ENCODE measurements around the gene TNS3. TPM values are rescaled to one million over a fixed set of nuclear protein-coding genes. Genes with fewer than 3 reads are reported as not detected.

The TNS3 gene
- polyA plus RNA-seq, 6 donors from 2014 or later: 1.5 to 6.3 (median 4.8) TPM

DNA sequence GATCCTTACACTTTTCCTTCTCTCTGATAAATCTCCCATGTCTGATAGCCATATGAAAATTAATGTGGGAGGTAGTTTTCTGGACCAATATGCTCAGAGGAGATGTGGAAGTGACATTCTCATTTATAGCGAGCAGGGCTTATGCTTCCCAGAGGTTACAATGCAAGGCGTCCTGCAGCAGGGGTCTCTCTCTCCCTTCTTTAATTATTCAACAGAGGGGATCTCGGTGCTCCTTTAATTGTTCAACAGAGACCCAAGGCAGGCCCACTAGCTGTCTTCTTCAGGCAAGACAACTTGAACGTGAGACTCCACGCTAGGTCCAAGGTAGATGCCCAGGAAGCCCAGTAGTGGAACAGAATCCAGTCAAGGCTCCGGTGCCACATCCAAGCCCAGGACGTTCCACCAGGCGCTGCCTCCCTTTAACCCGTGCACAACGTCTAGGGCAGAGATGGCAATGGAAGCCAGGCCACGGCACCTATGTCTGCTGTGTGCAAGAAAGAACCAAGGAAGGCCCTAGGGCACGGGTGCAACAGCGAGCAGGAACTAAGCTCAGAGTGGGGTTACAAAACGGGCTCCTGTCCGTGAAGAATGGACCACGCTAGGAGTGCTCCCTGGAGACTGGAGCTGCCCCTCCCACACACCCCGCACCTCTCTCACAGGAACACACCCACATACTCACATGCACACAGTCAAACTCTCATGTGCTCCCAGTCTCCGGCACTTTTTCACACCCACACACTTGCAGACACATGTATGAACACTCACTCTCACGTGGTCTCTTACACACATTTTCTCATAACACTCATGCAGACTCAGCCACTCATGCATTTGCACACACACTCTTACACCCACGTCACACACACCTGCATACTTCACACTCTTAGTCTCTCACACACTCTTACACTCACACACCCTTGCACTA is 230.4 kb downstream of the TNS3 start:
- ATAC-seq (ENCODE audit: low read depth in 2 of 2) (no peak), DNase-seq (no peak)
- Mint-ChIP-seq H3K4me1 (peaks cover 0 to 2% (median 0%) of the 10 kb centered on the region in 3 donors), H3K27ac (no peak overlapping the region), H3K9me3 (no peaks in the 10 kb centered on the region), H3K4me3 (no peak overlapping the region), H3K27me3 (no peaks in the 10 kb centered on the region), H3K36me3 (no peaks in the 10 kb centered on the region)

DNA sequence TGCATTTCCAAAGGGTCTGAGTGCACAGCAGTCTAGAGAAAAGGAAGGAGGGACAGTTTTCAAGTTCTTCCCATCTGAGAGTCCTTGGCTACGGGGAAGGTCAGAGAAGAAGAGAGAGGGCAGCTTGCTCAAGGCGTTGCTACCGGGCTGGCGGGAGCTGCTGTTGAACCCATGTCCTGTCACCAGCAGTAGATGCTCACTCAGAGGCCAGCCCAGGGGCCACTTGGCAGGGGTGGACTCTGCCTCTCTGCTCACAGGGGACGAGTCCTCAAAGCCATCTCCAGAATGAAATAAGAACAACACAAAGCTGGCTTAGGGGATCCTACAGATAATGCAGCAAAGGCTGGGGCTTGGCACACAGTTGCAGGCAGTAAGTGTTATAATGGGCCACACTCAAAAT is 231.5 kb downstream of the TNS3 start:
- Mint-ChIP-seq H3K4me3 (no peak overlapping the region), H3K36me3 (no peaks in the 10 kb centered on the region)

DNA sequence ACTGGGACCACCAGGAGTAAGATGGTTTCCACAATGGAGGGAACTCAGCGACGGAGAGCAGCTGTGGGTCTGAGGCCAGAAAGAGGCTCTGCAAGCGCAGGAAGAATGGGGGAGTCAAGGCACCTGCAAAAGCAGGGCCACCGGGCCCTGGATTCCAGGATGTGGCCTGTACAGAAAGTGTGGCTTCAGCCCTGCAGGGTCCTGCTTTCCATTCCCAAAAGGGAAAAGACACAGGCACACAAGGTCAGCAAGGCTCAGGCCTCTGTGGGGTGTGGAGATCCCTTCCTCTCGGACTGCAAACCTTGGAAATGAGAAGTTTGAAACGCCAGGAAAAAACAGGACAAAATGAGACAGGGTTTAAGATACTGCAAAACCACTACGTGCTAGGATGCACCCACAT is 232.5 kb downstream of the TNS3 start:
- Mint-ChIP-seq H3K27me3 (no peaks in the 10 kb centered on the region), H3K27ac (peak overlapping the region in 1 of 6 donors; percentile 39), H3K4me1 (peaks cover 0 to 2% (median 0%) of the 10 kb centered on the region in 3 donors), H3K36me3 (peaks cover 0 to 5% of the 10 kb centered on the region in 2 donors), H3K4me3 (no peak overlapping the region), H3K9me3 (no peaks in the 10 kb centered on the region)
- DNase-seq (no peak), ATAC-seq (ENCODE audit: low read depth in 2 of 2) (no peak)

More for the DNA sequence above, 231.5 kb downstream of the TNS3 start:
- Mint-ChIP-seq H3K4me1 (peaks cover 0 to 2% (median 0%) of the 10 kb centered on the region in 3 donors), H3K27ac (no peak overlapping the region), H3K27me3 (no peaks in the 10 kb centered on the region), H3K9me3 (no peaks in the 10 kb centered on the region)
- no peak for ATAC-seq (ENCODE audit: low read depth in 2 of 2)
- DNase-seq: no peak

DNA sequence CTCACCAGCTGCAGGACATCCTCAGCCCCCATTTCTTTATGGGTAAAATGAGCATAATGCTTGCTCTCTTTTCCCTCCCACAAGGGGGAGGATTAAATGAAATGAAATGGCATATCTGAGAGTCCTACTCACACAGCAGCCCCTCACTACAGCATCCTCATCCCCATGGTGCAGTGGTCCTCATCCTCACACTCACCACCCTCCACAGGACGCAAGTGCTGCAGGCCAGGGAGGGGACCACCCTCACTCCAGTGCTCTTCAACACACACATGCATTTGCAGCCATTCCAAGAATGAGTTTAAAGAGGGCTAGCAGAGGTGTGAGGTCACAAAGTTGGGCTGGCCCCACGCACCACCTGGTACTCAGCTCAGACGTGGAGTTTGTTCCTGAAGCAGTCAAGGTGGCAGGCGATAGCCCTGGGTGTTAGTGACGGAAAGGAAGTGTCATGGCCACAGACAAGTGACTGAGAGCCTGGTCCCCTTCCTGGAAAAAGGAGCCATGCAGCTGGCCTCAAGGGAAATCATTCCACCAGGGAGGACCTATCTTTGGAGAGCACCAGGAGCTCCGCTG is 234.0 kb downstream of the TNS3 start:
- Mint-ChIP-seq H3K9me3 (no peaks in the 10 kb centered on the region), H3K4me3 (no peak overlapping the region), H3K4me1 (no peaks in the 10 kb centered on the region), H3K36me3 (peaks cover 0 to 8% of the 10 kb centered on the region in 2 donors), H3K27me3 (no peaks in the 10 kb centered on the region), H3K27ac (peak overlapping the region in 1 of 6 donors; percentile 20)
- ATAC-seq (ENCODE audit: low read depth in 2 of 2) (no peak), DNase-seq (no peak)

DNA sequence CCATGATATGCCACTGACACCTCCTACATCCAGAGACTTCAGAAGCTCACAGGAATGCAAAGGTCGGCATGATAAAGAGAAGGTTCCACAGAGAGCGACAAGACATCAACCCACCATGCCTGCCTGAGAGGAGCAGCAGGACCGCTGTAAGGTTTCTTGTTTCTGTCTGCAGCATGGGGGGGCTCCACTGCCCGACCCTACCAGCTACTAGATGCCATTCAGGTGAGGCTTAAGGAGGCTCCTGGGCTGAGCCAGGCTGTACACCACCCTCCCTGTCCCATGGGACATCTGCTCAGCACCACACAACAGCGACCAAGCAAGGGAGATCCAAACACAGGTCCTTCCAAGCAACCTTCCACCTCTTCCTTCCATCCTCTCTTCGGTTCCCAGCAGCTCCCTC is 234.6 kb downstream of the TNS3 start:
- H3K27ac Mint-ChIP-seq: peak overlapping the region in 1 of 6 donors; percentile 49
- H3K4me1 Mint-ChIP-seq: no peaks in the 10 kb centered on the region
- no peak for DNase-seq
- H3K36me3 Mint-ChIP-seq: peaks cover 0 to 8% of the 10 kb centered on the region in 2 donors
- no peak overlapping the region for H3K4me3 Mint-ChIP-seq
- ATAC-seq (ENCODE audit: low read depth in 2 of 2): no peak
- no peaks in the 10 kb centered on the region for H3K27me3 Mint-ChIP-seq
- no peaks in the 10 kb centered on the region for H3K9me3 Mint-ChIP-seq

DNA sequence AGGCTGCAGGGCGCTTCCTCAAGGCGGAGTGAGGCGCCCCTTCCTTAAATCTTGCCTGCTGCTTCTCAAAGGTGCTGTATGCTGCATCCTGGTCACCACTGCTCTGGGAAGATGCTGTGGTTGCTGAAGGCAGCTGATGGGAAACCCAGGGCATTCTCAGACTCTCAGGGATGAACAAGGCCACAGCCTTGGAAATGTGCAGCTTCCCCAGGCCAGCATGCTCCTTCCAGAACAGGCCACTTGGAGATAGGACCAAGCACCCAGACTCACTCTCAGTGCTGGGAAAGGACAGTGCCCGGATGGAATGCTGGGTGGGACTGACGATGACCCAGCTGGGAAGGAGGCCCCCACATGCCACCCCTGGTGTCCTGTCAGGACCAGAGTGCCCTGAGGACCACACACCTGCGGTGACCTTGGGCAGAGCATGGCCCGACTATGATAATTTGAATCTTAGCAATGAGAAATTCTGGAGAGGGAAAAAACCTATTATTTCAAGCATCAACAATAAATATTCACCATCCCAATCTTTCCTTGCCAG is 235.5 kb downstream of the TNS3 start:
- Mint-ChIP-seq H3K27me3 (no peaks in the 10 kb centered on the region), H3K27ac (no peak overlapping the region), H3K36me3 (peaks cover 0 to 8% of the 10 kb centered on the region in 2 donors), H3K9me3 (no peaks in the 10 kb centered on the region), H3K4me1 (no peaks in the 10 kb centered on the region), H3K4me3 (no peak overlapping the region)
- DNase-seq (no peak), ATAC-seq (ENCODE audit: low read depth in 2 of 2) (no peak)

DNA sequence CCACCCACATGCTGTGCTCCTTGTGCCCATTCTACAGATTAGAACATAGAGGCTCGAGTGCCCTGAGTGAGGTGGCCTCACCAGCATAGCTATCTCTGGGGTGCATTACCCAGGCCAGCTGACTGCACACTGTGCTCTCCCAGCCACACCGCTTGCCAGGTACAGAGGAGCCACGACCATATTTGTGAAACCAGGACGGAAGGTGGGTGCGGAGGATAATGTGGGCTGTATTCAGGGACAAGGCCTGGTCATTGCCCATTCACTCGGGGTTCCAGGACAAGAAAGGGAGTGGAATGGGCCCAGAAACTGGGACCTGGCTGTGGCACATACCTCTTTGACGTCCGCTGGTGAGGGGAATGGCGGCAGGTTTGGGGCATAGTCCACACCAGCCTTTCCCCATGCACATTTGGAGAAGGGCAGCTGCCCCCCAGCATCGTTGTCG is 236.0 kb downstream of the TNS3 start:
- no peak for ATAC-seq (ENCODE audit: low read depth in 2 of 2)
- H3K36me3 Mint-ChIP-seq: peaks cover 0 to 8% of the 10 kb centered on the region in 2 donors
- no peak overlapping the region for H3K27ac Mint-ChIP-seq
- DNase-seq: no peak
- no peaks in the 10 kb centered on the region for H3K4me1 Mint-ChIP-seq
- H3K4me3 Mint-ChIP-seq: no peak overlapping the region
- H3K27me3 Mint-ChIP-seq: no peaks in the 10 kb centered on the region
- H3K9me3 Mint-ChIP-seq: no peaks in the 10 kb centered on the region

DNA sequence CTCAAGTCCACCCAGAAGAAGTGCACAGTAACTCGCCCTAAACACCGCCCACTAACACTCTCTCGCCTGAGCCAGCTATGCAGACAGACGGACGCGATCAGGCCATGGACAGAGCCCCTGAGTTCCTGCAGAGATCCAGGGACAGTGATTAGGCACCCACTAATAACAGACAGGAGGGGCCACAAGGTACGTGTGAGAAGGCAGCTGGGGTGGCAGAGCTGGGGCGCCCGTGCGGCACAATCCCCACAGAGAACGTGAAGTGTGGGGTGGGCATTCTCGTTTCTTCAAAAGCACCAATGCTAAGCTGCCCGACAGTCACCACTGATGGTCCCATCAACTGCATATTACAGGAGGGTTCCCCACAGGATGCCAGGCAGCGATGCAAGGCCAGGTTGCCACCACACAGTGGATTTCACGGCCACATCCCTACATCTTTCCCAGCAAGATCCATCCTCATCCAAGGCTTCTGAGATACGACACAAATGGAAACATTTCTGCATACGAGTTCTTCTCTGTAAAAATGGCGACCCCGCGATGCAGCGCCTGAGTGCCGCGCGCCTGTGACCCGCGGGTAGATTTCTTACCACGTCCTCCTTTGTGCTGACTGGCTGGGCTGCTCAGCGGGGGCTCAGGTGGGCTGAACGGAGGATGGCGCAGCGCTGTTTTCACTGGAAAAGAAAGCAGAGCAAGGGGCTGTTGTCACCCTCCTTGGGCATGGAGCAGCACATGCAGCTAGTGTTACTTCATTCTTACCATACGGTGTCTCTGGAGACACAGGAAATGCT is 237.5 kb downstream of the TNS3 start:
- DNase-seq (no peak), ATAC-seq (ENCODE audit: low read depth in 2 of 2) (no peak)
- no peaks in the 10 kb centered on the region for H3K4me1 Mint-ChIP-seq
- H3K27ac Mint-ChIP-seq: peak overlapping the region in 1 of 6 donors; percentile 57
- H3K36me3 Mint-ChIP-seq: peaks cover 0 to 8% of the 10 kb centered on the region in 2 donors
- H3K27me3 Mint-ChIP-seq: no peaks in the 10 kb centered on the region
- no peak overlapping the region for H3K4me3 Mint-ChIP-seq
- no peaks in the 10 kb centered on the region for H3K9me3 Mint-ChIP-seq

DNA sequence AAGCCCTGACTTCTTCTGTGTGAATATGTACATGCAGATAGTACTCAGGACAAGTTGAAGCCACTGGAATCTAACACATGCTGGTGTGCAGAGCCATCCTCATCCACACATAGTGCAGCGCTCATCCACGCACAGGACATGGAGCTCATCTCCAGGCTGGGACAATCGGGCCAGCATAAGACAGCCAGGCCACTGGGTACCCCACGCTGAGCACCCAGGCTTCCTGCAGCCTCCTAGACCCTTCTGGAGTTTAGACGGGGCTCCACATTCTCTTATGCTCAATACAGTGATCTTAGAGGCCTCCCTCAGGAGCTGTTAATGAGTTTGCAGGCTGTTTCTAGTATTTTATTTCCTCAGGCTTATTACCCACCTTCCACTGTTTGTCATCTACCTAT is 238.9 kb downstream of the TNS3 start:
- H3K36me3 Mint-ChIP-seq: peaks cover under 1 to 8% of the 10 kb centered on the region in 2 donors
- H3K4me3 Mint-ChIP-seq: no peak overlapping the region

DNA sequence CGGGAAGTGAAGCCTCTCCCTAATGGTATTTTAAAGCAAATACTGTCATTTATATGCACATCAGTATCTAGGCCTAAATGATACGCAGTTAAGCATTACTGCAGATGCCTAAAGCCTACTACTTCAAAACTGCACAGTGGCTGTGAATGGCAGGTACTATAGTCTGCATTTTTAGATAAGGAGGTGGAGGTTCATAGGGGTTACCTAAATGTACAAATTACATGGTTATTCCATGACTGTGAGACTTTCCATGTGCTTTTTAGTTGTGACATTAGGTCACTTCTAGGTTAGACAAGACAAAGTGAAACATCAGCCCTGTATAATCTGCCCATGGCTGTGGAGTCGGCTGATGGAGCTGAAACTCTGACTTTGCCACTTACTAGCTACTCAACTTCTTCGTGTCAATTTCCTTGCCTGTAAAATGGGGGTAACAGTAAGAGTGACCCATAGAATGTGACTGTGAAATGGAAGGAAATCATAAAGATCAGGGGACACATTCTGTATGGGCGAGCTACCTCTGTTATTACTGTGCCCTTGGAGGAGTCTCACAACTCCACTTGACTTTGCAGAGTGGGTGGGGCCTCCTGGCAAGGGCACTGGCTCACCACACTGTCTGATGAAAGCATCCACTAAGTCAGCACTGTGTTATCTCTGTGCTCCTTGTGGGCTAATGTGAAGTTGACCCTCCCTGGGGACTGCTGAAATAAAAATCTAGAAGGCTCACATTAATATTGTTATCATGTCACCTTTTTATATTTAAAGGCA is 239.4 kb downstream of the TNS3 start:
- Mint-ChIP-seq H3K4me1 (peaks cover 0 to 4% (median 0%) of the 10 kb centered on the region in 3 donors), H3K4me3 (no peak overlapping the region), H3K27me3 (no peaks in the 10 kb centered on the region), H3K9me3 (peaks cover 0 to 5% (median 0%) of the 10 kb centered on the region in 7 donors), H3K36me3 (peaks cover 6 to 8% of the 10 kb centered on the region in 2 donors), H3K27ac (no peak overlapping the region)
- ATAC-seq (ENCODE audit: low read depth in 2 of 2): no peak
- DNase-seq: no peak

More for the DNA sequence above, 238.9 kb downstream of the TNS3 start:
- DNase-seq: no peak
- Mint-ChIP-seq H3K27me3 (no peaks in the 10 kb centered on the region), H3K9me3 (no peaks in the 10 kb centered on the region), H3K4me1 (no peaks in the 10 kb centered on the region), H3K27ac (peak overlapping the region in 1 of 6 donors; percentile 9)
- no peak for ATAC-seq (ENCODE audit: low read depth in 2 of 2)

DNA sequence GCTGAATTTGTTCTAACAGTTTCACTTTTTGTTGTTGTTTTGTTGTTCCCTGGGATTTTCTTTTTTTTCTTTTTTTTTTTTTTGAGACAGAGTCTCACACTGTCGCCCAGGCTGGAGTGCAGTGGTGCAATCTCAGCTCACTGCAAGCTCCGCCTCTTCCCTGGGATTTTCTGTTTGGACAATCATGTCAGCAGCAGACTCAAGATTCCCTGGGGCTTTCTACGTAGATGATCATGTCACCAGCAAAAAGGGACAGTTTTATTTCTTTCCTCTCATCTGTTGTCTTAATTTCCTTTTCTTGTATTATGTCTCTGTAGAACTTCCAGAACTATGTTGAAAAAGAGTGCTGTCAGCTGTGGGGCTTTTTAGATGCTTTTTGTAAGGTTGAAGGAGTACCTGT is 241.4 kb downstream of the TNS3 start:
- Mint-ChIP-seq H3K27ac (no peak overlapping the region), H3K4me1 (peaks cover 0 to 4% (median 0%) of the 10 kb centered on the region in 3 donors), H3K9me3 (peaks cover 0 to 11% (median 0%) of the 10 kb centered on the region in 7 donors), H3K4me3 (no peak overlapping the region), H3K36me3 (peaks cover 14 to 16% of the 10 kb centered on the region in 2 donors), H3K27me3 (no peaks in the 10 kb centered on the region)
- ATAC-seq (ENCODE audit: low read depth in 2 of 2) (no peak), DNase-seq (no peak)

DNA sequence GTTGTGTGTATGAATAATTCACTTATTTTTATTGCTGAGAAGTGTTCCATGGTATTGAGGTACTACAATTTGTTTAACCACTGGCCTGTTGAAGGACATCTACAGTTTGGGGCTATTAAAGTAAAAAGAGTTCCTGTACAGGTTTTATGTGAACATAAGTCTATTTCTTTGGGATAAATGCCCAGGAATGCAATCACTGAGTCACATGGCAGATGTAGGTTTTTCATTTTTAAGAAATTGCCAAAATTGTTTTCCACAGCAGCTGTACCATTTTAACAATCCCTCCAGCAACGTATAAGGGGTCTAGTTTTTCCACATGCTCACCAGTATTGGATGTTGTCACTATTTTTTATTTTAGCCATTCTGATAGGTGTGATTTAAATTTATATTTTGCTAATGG is 243.9 kb downstream of the TNS3 start:
- Mint-ChIP-seq H3K27ac (no peak overlapping the region), H3K36me3 (peaks cover 5 to 16% of the 10 kb centered on the region in 2 donors), H3K27me3 (no peaks in the 10 kb centered on the region), H3K9me3 (peaks cover 0 to 11% (median 0%) of the 10 kb centered on the region in 7 donors), H3K4me3 (no peak overlapping the region), H3K4me1 (peaks cover 0 to 4% (median 0%) of the 10 kb centered on the region in 3 donors)
- ATAC-seq (ENCODE audit: low read depth in 2 of 2): no peak
- DNase-seq: no peak

Data from naive B cell (primary cell).